Gastrocnemius medialis (tissue), 4 donors: Measurements from ENCODE around the gene DOK3. TPM values are rescaled to one million over a fixed set of nuclear protein-coding genes. Genes with fewer than 3 reads are reported as not detected.
"Not testable (repeated sequence)": the region's sequence is repeated elsewhere in the genome, so short reads cannot be mapped to it uniquely, and the experiment has no call there.

Source experiments
- ATAC-seq, 2 donors: fragments of 150-250 bp; one replicate each; pipeline ENCODE4 v1.9.1; 2016
- DNase-seq, 2 donors: peaks; one replicate each; pipeline ENCODE4 v3.0.0-alpha.2; 2019
- H3K27ac ChIP-seq, 4 donors: fragments of 200-600 bp; sonication (generic); 1 replicate in 1 of 4; 2 replicates in 3 of 4; pipeline ENCODE4 v1.5.1; 2016 to 2018; ENCODE audit warnings: mild to moderate bottlenecking in 2 of 4, moderate library complexity in 1 of 4
- H3K27me3 ChIP-seq, 3 donors: fragments of 200-600 bp; sonication (generic) in 2 of 3; 1 replicate in 1 of 3; 2 replicates in 2 of 3; pipeline versions ENCODE4 v1.5.1 to v1.6.0; 2016 to 2019; ENCODE audit warnings: mild to moderate bottlenecking in 1 of 3, moderate library complexity in 1 of 3
- H3K36me3 ChIP-seq, 2 donors: fragments of 200-600 bp; sonication (generic) in 1 of 2; one replicate each; pipeline ENCODE4 v1.5.1; 2017 to 2018
- H3K4me1 ChIP-seq, 2 donors: fragments of 200-600 bp; sonication (generic) in 1 of 2; one replicate each; pipeline ENCODE4 v1.5.1; 2016 to 2017; ENCODE audit warnings: mild to moderate bottlenecking in 2 of 2
- H3K4me3 ChIP-seq, 4 donors: fragments of 200-600 bp; sonication (generic) in 3 of 4; 1 replicate in 1 of 4; 2 replicates in 3 of 4; pipeline ENCODE4 v1.5.1; 2016 to 2019; ENCODE audit warnings: mild to moderate bottlenecking in 2 of 4
- H3K9me3 ChIP-seq, 3 donors: fragments of 200-600 bp; sonication (generic) in 2 of 3; 1 replicate in 1 of 3; 2 replicates in 2 of 3; pipeline ENCODE4 v1.5.1; 2016 to 2019
- CTCF ChIP-seq, 5 experiments: fragments of 450-650 bp in 3 of 5; fragments of 200-600 bp in 2 of 5; sonication (generic) in 2 of 5; IDR thresholded peaks in 4 of 5; conservative IDR thresholded peaks in 1 of 5; 1 replicate in 4 of 5; 2 replicates in 1 of 5; pipeline ENCODE4 v1.5.1; 2016 to 2019; ENCODE audit warnings: antibody characterized with exemption in 5 of 5, mild to moderate bottlenecking in 3 of 5, moderate library complexity in 3 of 5
- POLR2A ChIP-seq, 2 donors: fragments of 450-650 bp; IDR thresholded peaks; one replicate each; pipeline ENCODE4 v1.6.1; 2017; ENCODE audit warnings: antibody characterized with exemption in 2 of 2, mild to moderate bottlenecking in 2 of 2, moderate library complexity in 2 of 2
- in situ Hi-C, 4 donors: fragments of 200-750 bp; cut with MboI; loops; one replicate each; pipeline versions ENCODE4 v1.15.0 to v1.8.0; 2017; ENCODE audit warnings: low sequenced_read_pairs in 4 of 4
- intact Hi-C: fragments of 100-400 bp; cut with DNase I; formaldehyde crosslinking; loops from one replicate; pipeline ENCODE4 v1.15.1; 2023; ENCODE audit warnings: low total_unique reads
- total RNA-seq, 4 donors: library from RNA; depleted of rRNA; stranded (reverse); fragments of >200 nt; gene quantifications; one replicate each; pipeline versions ENCODE4 v1.1.0 to v1.2.3, GENCODE V29; 2016

DOK3 gene
- total RNA-seq, 4 donors from 2014 or later, result 2.1 to 5.1 (median 2.9) TPM

- H3K36me3 ChIP-seq, result peaks cover 0 to 49% of the 10 kb centered on the region in 2 donors
- intact Hi-C loops (no loop called here), in situ Hi-C loops (no loop called here)
- no peaks in the 10 kb centered on the region for H3K27me3 ChIP-seq
- no peaks in the 10 kb centered on the region for H3K9me3 ChIP-seq
- TF ChIP-seq CTCF (IDR thresholded peaks at IDR 0.05 in 4 of 5, conservative IDR thresholded peaks at IDR 0.05 in 1 of 5) (no peak), POLR2A (IDR thresholded peaks at IDR 0.05) (no peak)
- peaks cover 23 to 37% of the 10 kb centered on the region in 2 donors for H3K4me1 ChIP-seq
- ATAC-seq (no peak), DNase-seq (no peak)
- H3K27ac ChIP-seq, result peak overlapping the region; percentile 1 to 83 (median 62)
- no peak overlapping the region for H3K4me3 ChIP-seq
Observed at GRCh38 chr5:177486256-177486655, 23.4 kb downstream of the DOK3 start.

- H3K4me1 ChIP-seq, result peaks cover 23 to 38% of the 10 kb centered on the region in 2 donors
- H3K4me3 ChIP-seq, H3K9me3 ChIP-seq, intact Hi-C loops, DNase-seq, in situ Hi-C loops, ATAC-seq, H3K27me3 ChIP-seq: not testable (repeated sequence)
- peaks cover 0 to 45% of the 10 kb centered on the region in 2 donors for H3K36me3 ChIP-seq
- peak overlapping the region; percentile 80 to 84 (median 82) for H3K27ac ChIP-seq
Observed at GRCh38 chr5:177485753-177486152, 23.9 kb downstream of the DOK3 start.

GRCh38 chr5:177484902-177485549 is 24.6 kb downstream of the DOK3 start:
- no peak for DNase-seq
- intact Hi-C loops, result no loop called here
- no peaks in the 10 kb centered on the region for H3K27me3 ChIP-seq
- H3K36me3 ChIP-seq, result peaks cover 0 to 37% of the 10 kb centered on the region in 2 donors
- in situ Hi-C loops, result no loop called here
- TF ChIP-seq POLR2A (IDR thresholded peaks at IDR 0.05) (no peak), CTCF (IDR thresholded peaks at IDR 0.05 in 4 of 5, conservative IDR thresholded peaks at IDR 0.05 in 1 of 5) (peak in 1 of 5 experiments; percentile 5)
- peak; percentile 53 to 69 for ATAC-seq
- H3K4me3 ChIP-seq, result no peak overlapping the region
- peak overlapping the region; percentile 80 to 84 (median 82) for H3K27ac ChIP-seq
- peaks cover 29 to 45% of the 10 kb centered on the region in 2 donors for H3K4me1 ChIP-seq
- no peaks in the 10 kb centered on the region for H3K9me3 ChIP-seq

GRCh38 chr5:177483994-177484901 is 25.4 kb downstream of the DOK3 start:
- peaks cover 0 to 30% of the 10 kb centered on the region in 2 donors for H3K36me3 ChIP-seq
- H3K27ac ChIP-seq, result peak overlapping the region; percentile 80 to 84 (median 82)
- no peak overlapping the region for H3K4me3 ChIP-seq
- DNase-seq, result peak in 1 of 2 donors; percentile 82
- peaks cover 36 to 53% of the 10 kb centered on the region in 2 donors for H3K4me1 ChIP-seq
- no peaks in the 10 kb centered on the region for H3K27me3 ChIP-seq
- intact Hi-C loops (no loop called here), in situ Hi-C loops (no loop called here)
- H3K9me3 ChIP-seq, result no peaks in the 10 kb centered on the region
- TF ChIP-seq CTCF (IDR thresholded peaks at IDR 0.05 in 4 of 5, conservative IDR thresholded peaks at IDR 0.05 in 1 of 5), result no peak
- TF ChIP-seq POLR2A (IDR thresholded peaks at IDR 0.05), result no peak
- peak; percentile 45 to 70 for ATAC-seq

GRCh38 chr5:177483042-177483441 is 26.6 kb downstream of the DOK3 start:
- in situ Hi-C loops (no loop called here), intact Hi-C loops (no loop called here)
- ATAC-seq (no peak), DNase-seq (no peak)
- H3K9me3 ChIP-seq, result no peaks in the 10 kb centered on the region
- H3K27ac ChIP-seq, result peak overlapping the region; percentile 80 to 84 (median 82)
- peaks cover 0 to 19% of the 10 kb centered on the region in 2 donors for H3K36me3 ChIP-seq
- H3K4me1 ChIP-seq, result peaks cover 48 to 65% of the 10 kb centered on the region in 2 donors
- no peak for TF ChIP-seq POLR2A (IDR thresholded peaks at IDR 0.05)
- no peak for TF ChIP-seq CTCF (IDR thresholded peaks at IDR 0.05 in 4 of 5, conservative IDR thresholded peaks at IDR 0.05 in 1 of 5)
- H3K4me3 ChIP-seq, result no peak overlapping the region
- no peaks in the 10 kb centered on the region for H3K27me3 ChIP-seq
